Astrocyte of the cerebellum (primary cell): ENCODE data around the gene ENOX1.

Experiments
- DNase-seq: peaks from one replicate; pipeline ENCODE4 v3.0.0-alpha.2; 2011; ENCODE audit warnings: low read depth
- H3K4me3 ChIP-seq: 2 replicates; pipeline ENCODE4 v1.5.1; 2011; ENCODE audit warnings: mild to moderate bottlenecking, low read depth, low read length, moderate library complexity
- in situ Hi-C: cut with HindIII; loops from 2 replicates; pipeline ENCODE4 v1.10.0; 2017; ENCODE audit warnings: low sequenced_read_pairs
- TF ChIP-seq, protein P1 (sequence below): IDR thresholded peaks from 2 replicates; pipeline ENCODE4 v1.5.1; 2012; ENCODE audit warnings: low read length, low read depth, moderate library complexity, mild to moderate bottlenecking; ENCODE audit errors: missing control alignments

The ENOX1 gene

GRCh38 chr13:43475140-43475539, 311.6 kb downstream of the ENOX1 start:
- no peak overlapping the region for H3K4me3 ChIP-seq
- TF ChIP-seq, protein P1, sequence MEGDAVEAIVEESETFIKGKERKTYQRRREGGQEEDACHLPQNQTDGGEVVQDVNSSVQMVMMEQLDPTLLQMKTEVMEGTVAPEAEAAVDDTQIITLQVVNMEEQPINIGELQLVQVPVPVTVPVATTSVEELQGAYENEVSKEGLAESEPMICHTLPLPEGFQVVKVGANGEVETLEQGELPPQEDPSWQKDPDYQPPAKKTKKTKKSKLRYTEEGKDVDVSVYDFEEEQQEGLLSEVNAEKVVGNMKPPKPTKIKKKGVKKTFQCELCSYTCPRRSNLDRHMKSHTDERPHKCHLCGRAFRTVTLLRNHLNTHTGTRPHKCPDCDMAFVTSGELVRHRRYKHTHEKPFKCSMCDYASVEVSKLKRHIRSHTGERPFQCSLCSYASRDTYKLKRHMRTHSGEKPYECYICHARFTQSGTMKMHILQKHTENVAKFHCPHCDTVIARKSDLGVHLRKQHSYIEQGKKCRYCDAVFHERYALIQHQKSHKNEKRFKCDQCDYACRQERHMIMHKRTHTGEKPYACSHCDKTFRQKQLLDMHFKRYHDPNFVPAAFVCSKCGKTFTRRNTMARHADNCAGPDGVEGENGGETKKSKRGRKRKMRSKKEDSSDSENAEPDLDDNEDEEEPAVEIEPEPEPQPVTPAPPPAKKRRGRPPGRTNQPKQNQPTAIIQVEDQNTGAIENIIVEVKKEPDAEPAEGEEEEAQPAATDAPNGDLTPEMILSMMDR, result no peak
- in situ Hi-C loops, result no loop called here
- DNase-seq, result no peak

GRCh38 chr13:43473437-43473836, 313.3 kb downstream of the ENOX1 start:
- DNase-seq, result no peak
- TF ChIP-seq, protein P1, result no peak
- H3K4me3 ChIP-seq, result no peak overlapping the region
- in situ Hi-C loops, result no loop called here

DNA sequence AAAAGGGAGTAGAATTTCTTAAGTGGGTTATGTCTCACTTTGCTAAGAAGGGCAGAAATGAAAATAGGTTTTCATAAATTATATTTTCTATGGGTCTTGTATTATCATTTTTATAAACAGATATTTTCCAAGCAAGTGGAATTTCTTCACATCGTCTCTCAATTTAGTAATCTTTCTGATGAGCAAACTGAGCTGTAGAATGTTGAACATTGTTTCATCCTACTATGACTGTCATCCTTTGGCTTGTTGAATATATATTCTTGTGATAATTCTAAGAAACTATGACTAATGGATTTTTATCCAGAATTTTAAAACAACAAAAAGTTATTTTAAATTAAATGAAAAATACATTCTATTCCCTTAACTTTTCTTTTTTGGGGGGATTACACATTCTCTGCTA, 313.8 kb downstream of the ENOX1 start:
- H3K4me3 ChIP-seq, result no peak overlapping the region
- no peak for DNase-seq
- in situ Hi-C loops, result no loop called here
- TF ChIP-seq, protein P1, result no peak

DNA sequence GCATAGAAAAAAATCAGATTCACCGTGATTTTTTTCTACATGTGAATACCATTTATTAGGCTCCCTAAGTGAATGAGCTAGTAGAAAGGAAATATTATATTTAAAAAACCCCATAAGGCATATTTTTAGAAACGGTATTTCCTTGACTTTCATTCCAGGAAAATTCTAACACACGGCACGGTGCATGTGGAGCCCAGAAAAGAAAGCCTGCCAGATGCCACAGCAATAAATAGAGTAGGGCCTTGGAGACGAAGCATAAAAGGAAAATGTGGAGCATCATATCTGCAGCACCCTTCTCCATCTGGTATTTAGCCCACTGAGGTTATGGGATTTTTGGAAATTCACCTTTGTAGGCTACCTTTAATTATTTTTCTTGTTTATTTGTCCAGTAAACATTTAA, 314.4 kb downstream of the ENOX1 start:
- no peak for DNase-seq
- no peak overlapping the region for H3K4me3 ChIP-seq
- TF ChIP-seq, protein P1, result no peak
- in situ Hi-C loops, result no loop called here

- in situ Hi-C loops, result no loop called here
- no peak overlapping the region for H3K4me3 ChIP-seq
- TF ChIP-seq, protein P1, result no peak
- DNase-seq, result no peak
These were observed 316.2 kb downstream of the ENOX1 start for GRCh38 chr13:43470610-43471009.

DNA sequence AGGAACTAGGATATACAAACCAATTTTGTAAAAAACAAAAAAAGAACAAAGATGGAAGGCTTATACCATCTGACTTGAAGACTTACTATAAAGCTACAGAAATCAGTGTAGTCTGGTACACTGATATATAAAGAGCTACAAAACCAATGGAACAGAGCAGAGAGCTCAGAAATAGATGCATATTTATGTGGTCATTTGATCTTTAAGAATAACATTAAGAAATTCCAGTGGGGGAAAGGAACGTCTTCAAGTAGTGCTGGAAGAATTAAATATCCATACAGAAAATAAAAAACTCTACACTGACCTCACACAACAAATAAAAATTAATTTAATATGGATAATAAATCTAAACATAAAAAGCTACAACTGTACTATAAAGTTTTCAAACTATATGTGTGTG, 317.0 kb downstream of the ENOX1 start:
- DNase-seq, result no peak
- no peak overlapping the region for H3K4me3 ChIP-seq
- in situ Hi-C loops, result no loop called here
- TF ChIP-seq, protein P1, result no peak
